Activated naive CD8-positive, alpha-beta T cell treated with anti-CD3 and anti-CD28 coated beads, Interleukin-2, amount 50 U/mL, for 24 hours (primary cell): Measurements from ENCODE around the gene DCX.

ENCODE experiments used
- ATAC-seq: fragments of 150-1000 bp; cut with Tn5 transposase; one replicate; pipeline ENCODE4 v1.10.0; 2021
- DNase-seq: peaks from one replicate; pipeline ENCODE4 v3.0.0; 2021
- H3K27ac Mint-ChIP-seq: one replicate; pipeline ENCODE4 v1.8.0; 2021; ENCODE audit warnings: mild to moderate bottlenecking, mixed read lengths
- H3K27me3 Mint-ChIP-seq: one replicate; pipeline ENCODE4 v1.8.0; 2021; ENCODE audit warnings: mixed read lengths
- H3K36me3 Mint-ChIP-seq: one replicate; pipeline ENCODE4 v1.8.0; 2021; ENCODE audit warnings: low read depth, mixed read lengths
- H3K4me1 Mint-ChIP-seq: one replicate; pipeline ENCODE4 v1.8.0; 2021; ENCODE audit warnings: mixed read lengths
- H3K4me3 Mint-ChIP-seq: one replicate; pipeline ENCODE4 v1.8.0; 2021; ENCODE audit warnings: mild to moderate bottlenecking, moderate library complexity, mixed read lengths
- H3K9me3 Mint-ChIP-seq: one replicate; pipeline ENCODE4 v1.8.0; 2021; ENCODE audit warnings: mixed read lengths

DCX gene

GRCh38 chrX:111254896-111255693, 156.9 kb downstream of the DCX start:
- Mint-ChIP-seq H3K4me3 (no peak overlapping the region), H3K4me1 (no peaks in the 10 kb centered on the region), H3K36me3 (no peaks in the 10 kb centered on the region), H3K27me3 (peaks cover 5% of the 10 kb centered on the region), H3K27ac (no peak overlapping the region), H3K9me3 (no peaks in the 10 kb centered on the region)
- ATAC-seq, result no peak
- DNase-seq, result no peak

GRCh38 chrX:111244235-111244750, 167.7 kb downstream of the DCX start:
- Mint-ChIP-seq H3K27me3 (no peaks in the 10 kb centered on the region), H3K4me3 (no peak overlapping the region), H3K9me3 (no peaks in the 10 kb centered on the region), H3K36me3 (no peaks in the 10 kb centered on the region), H3K4me1 (no peaks in the 10 kb centered on the region), H3K27ac (no peak overlapping the region)
- ATAC-seq (no peak), DNase-seq (no peak)
